HUES48 (cell line): ENCODE measurements around the gene DLL4.

ENCODE experiments used
- H3K27ac ChIP-seq: one replicate; pipeline ENCODE4 v1.7.0; 2013; ENCODE audit warnings: low read depth, low read length, inconsistent platforms
- H3K27me3 ChIP-seq: 2 replicates; pipeline ENCODE4 v1.6.1; 2013; ENCODE audit warnings: mild to moderate bottlenecking, low read length; ENCODE audit not compliant: control insufficient read depth, insufficient read depth
- H3K36me3 ChIP-seq: 2 replicates; pipeline ENCODE4 v1.6.1; 2013; ENCODE audit warnings: low read length; ENCODE audit not compliant: control insufficient read depth, insufficient read depth
- H3K4me1 ChIP-seq: 2 replicates; pipeline ENCODE4 v1.6.1; 2013; ENCODE audit warnings: mild to moderate bottlenecking, low read length; ENCODE audit not compliant: control insufficient read depth, insufficient read depth
- H3K4me3 ChIP-seq: 2 replicates; pipeline ENCODE4 v1.5.1; 2013; ENCODE audit warnings: mild to moderate bottlenecking, low read depth, low read length
- H3K9ac ChIP-seq: 2 replicates; pipeline ENCODE4 v1.6.1; 2013; ENCODE audit warnings: mild to moderate bottlenecking, low read depth, low read length, moderate library complexity
- H3K9me3 ChIP-seq: 2 replicates; pipeline ENCODE4 v1.6.1; 2013; ENCODE audit warnings: low read length; ENCODE audit not compliant: control insufficient read depth, insufficient read depth

Gene DLL4

GRCh38 chr15:40986820-40987219, 57.7 kb downstream of the DLL4 start:
- H3K36me3 ChIP-seq: peaks cover 79% of the 10 kb centered on the region
- no peaks in the 10 kb centered on the region for H3K9me3 ChIP-seq
- no peak overlapping the region for H3K4me3 ChIP-seq
- no peaks in the 10 kb centered on the region for H3K27me3 ChIP-seq
- H3K27ac ChIP-seq: no peak overlapping the region
- no peaks in the 10 kb centered on the region for H3K4me1 ChIP-seq
- no peak overlapping the region for H3K9ac ChIP-seq

GRCh38 chr15:40988156-40988555, 59.0 kb downstream of the DLL4 start:
- no peaks in the 10 kb centered on the region for H3K4me1 ChIP-seq
- H3K9me3 ChIP-seq: no peaks in the 10 kb centered on the region
- no peak overlapping the region for H3K9ac ChIP-seq
- peaks cover 71% of the 10 kb centered on the region for H3K36me3 ChIP-seq
- H3K27ac ChIP-seq: no peak overlapping the region
- H3K4me3 ChIP-seq: no peak overlapping the region
- no peaks in the 10 kb centered on the region for H3K27me3 ChIP-seq
